Measurements from ENCODE around the gene PMS2.

DNA sequence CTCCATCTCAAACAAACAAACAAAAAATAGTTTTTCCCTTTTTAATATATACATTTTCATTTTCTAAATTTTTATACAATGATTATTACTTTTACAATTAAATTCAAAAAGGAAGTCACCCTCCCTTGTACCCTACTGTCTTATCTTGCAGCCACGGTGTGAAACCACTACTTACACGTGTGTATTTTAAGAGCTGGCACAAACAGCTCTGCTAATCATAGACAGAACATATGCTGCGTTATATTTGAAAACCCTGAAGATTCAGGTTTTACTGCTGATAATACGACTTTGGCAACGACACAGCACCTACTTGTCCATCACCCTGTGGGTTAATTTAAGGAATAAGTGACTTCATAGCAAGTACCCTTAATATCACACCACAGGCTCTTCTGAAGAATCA lies 23.3 kb upstream of the PMS2 start:
- TF ChIP-seq POLR2AphosphoS2 (IDR thresholded peaks at IDR 0.05; ENCODE audit: low read depth, low read length) (no peak), ZZZ3 (IDR thresholded peaks at IDR 0.05; ENCODE audit: control insufficient read depth, insufficient read length, low read depth) (no peak), CTCF (IDR thresholded peaks at IDR 0.05 in 2 of 3, conservative IDR thresholded peaks at IDR 0.05 in 1 of 3; ENCODE audit: control insufficient read depth in 2 of 3, extremely low read depth in 1 of 3, insufficient read depth in 1 of 3, low read depth in 3 of 3, low read length in 3 of 3) (no peak), SMC3 (IDR thresholded peaks at IDR 0.05; ENCODE audit: borderline replicate concordance, low read length) (no peak), RFX5 (IDR thresholded peaks at IDR 0.05; ENCODE audit: low read depth, low read length) (no peak), ZBTB33 (IDR thresholded peaks at IDR 0.05) (no peak), CREB1 (IDR thresholded peaks at IDR 0.05; ENCODE audit: low read depth) (no peak)
- TF ChIP-seq, protein P1, sequence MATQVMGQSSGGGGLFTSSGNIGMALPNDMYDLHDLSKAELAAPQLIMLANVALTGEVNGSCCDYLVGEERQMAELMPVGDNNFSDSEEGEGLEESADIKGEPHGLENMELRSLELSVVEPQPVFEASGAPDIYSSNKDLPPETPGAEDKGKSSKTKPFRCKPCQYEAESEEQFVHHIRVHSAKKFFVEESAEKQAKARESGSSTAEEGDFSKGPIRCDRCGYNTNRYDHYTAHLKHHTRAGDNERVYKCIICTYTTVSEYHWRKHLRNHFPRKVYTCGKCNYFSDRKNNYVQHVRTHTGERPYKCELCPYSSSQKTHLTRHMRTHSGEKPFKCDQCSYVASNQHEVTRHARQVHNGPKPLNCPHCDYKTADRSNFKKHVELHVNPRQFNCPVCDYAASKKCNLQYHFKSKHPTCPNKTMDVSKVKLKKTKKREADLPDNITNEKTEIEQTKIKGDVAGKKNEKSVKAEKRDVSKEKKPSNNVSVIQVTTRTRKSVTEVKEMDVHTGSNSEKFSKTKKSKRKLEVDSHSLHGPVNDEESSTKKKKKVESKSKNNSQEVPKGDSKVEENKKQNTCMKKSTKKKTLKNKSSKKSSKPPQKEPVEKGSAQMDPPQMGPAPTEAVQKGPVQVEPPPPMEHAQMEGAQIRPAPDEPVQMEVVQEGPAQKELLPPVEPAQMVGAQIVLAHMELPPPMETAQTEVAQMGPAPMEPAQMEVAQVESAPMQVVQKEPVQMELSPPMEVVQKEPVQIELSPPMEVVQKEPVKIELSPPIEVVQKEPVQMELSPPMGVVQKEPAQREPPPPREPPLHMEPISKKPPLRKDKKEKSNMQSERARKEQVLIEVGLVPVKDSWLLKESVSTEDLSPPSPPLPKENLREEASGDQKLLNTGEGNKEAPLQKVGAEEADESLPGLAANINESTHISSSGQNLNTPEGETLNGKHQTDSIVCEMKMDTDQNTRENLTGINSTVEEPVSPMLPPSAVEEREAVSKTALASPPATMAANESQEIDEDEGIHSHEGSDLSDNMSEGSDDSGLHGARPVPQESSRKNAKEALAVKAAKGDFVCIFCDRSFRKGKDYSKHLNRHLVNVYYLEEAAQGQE (IDR thresholded peaks at IDR 0.05; ENCODE audit: low read depth, low read length) = no peak
